ENCODE measurements around the gene REN. TPM values are rescaled to one million over a fixed set of nuclear protein-coding genes. Genes with fewer than 3 reads are reported as not detected.

The REN gene
- total and polyA plus RNA-seq, 9 of the 15 experiments (the other 6 are each of a cell fraction or from before 2014, with no cell fraction given), result 1.7 to 9.9 (median 3.1) TPM

- H3K4me3 ChIP-seq, result no peak overlapping the region
- ChIA-PET POLR2A (interaction anchor here (0.7 kb wide), 3 partner anchors 11 to 220 kb away, joined by 3 read pairs; no protein-coding TSS in a partner anchor), CTCF (ENCODE audit: low intra/inter-chr PET ratio) (no interaction called here)
- peaks cover 41 to 70% of the 10 kb centered on the region in 2 experiments for H3K27me3 ChIP-seq (ENCODE audit: control insufficient read depth in 2 of 2, insufficient read depth in 2 of 2, low read length in 2 of 2)
- H3K4me1 ChIP-seq (replicated peaks in 1 of 2; ENCODE audit: control insufficient read depth in 2 of 2, insufficient read depth in 2 of 2, low read length in 2 of 2), result peaks cover 4 to 5% of the 10 kb centered on the region in 2 experiments; a peak in 3 of 5 replicates
- no peaks in the 10 kb centered on the region for H3K9me1 ChIP-seq (ENCODE audit: control insufficient read depth, insufficient read depth, low read length)
- DNase-seq (ENCODE audit: extremely low read depth in 1 of 4, low spot score in 3 of 4) (peak in 3 of 4 experiments; percentile 14 to 32 (median 28)), ATAC-seq (no peak), FAIRE-seq (no peak)
- H3K27ac ChIP-seq (ENCODE audit: extremely low read depth, low read depth, low read length), result no peak overlapping the region
- WGBS (ENCODE audit: insufficient coverage, low coverage, missing lambda C conversion rate), result 3% methylated on average over 33 of the region's 44 CpGs
- in situ Hi-C loops (cut with MboI) (no loop called here), intact Hi-C loops (cut with micrococcal nuclease) (no loop called here)
- H3K36me3 ChIP-seq (ENCODE audit: control insufficient read depth, insufficient read depth, low read length), result no peaks in the 10 kb centered on the region
- no peaks in the 10 kb centered on the region for H3K79me2 ChIP-seq (ENCODE audit: control insufficient read depth, insufficient read depth, low read length)
- BruUV-seq (replicated peaks), result no TSS peak
- no peak overlapping the region for H2AFZ ChIP-seq (ENCODE audit: low read depth, low read length)
- 0 out of 2 replicates have a peak, but pooled peaks cover 4% of the 10 kb centered on the region for H4K20me1 ChIP-seq (replicated peaks; ENCODE audit: control insufficient read depth, insufficient read depth, low read length)
- H3K4me2 ChIP-seq (ENCODE audit: insufficient read depth, low read length), result no peak overlapping the region
- H3K9me3 ChIP-seq (replicated peaks; ENCODE audit: control insufficient read depth, insufficient read depth, low read depth, low read length), result no peaks in the 10 kb centered on the region; the same call in 1 of the 2 replicates
- no peak overlapping the region for H3K9ac ChIP-seq (ENCODE audit: insufficient read depth in 1 of 2, low read depth in 2 of 2, low read length in 2 of 2)
- TF ChIP-seq REST (IDR thresholded peaks at IDR 0.05; ENCODE audit: borderline replicate concordance) (no peak), REST (CRISPR knock-in tag; IDR thresholded peaks at IDR 0.05; ENCODE audit: low read depth) (no peak), NFXL1 (CRISPR knock-in tag; IDR thresholded peaks at IDR 0.05) (no peak), CEBPG (CRISPR knock-in tag; IDR thresholded peaks at IDR 0.05) (peak; percentile 87), CEBPG (tag; conservative IDR thresholded peaks at IDR 0.05 in 1 of 2, IDR thresholded peaks at IDR 0.05 in 1 of 2) (peak; percentile 94 to 98), VEZF1 (CRISPR knock-in tag; IDR thresholded peaks at IDR 0.05) (peak; percentile 60), PURB (CRISPR knock-in tag; IDR thresholded peaks at IDR 0.05; ENCODE audit: low read depth) (no peak), DEAF1 (CRISPR knock-in tag; IDR thresholded peaks at IDR 0.05) (no peak), CREM (IDR thresholded peaks at IDR 0.05; ENCODE audit: low read depth) (peak; percentile 35; the same call in 1 of the 2 replicates)
These were observed 24.4 kb upstream of the REN start for GRCh38 chr1:204190212-204191211.

Measured in K562 (cell line).